ENCODE data around the gene DIP2C. TPM values are rescaled to one million over a fixed set of nuclear protein-coding genes. Genes with fewer than 3 reads are reported as not detected.
A peak's percentile ranks its signal among the peaks of the same experiment; 100 is the strongest.

DIP2C gene
- total RNA-seq, 4 donors from 2014 or later: 8.4 to 22.7 (median 16.8) TPM

- Histone ChIP-seq H3K27ac (no peak overlapping the region), H3K4me3 (no peak overlapping the region), H3K27me3 (no peaks in the 10 kb centered on the region), H3K36me3 (no peaks in the 10 kb centered on the region), H3K4me1 (peaks cover 0 to 5% (median 0%) of the 10 kb centered on the region in 4 donors), H3K9me3 (peaks cover 0 to 6% (median 0%) of the 10 kb centered on the region in 4 donors)
- TF ChIP-seq CTCF (IDR thresholded peaks at IDR 0.05) (no peak), POLR2A (IDR thresholded peaks at IDR 0.05) (no peak)
- no peak for DNase-seq
Observed at GRCh38 chr10:644943-645334, 44.5 kb downstream of the DIP2C start.

GRCh38 chr10:644076-644942 lies 45.2 kb downstream of the DIP2C start:
- H3K4me1 ChIP-seq: peaks cover 0 to 5% (median 0%) of the 10 kb centered on the region in 4 donors
- no peak for TF ChIP-seq POLR2A (IDR thresholded peaks at IDR 0.05)
- no peak for TF ChIP-seq CTCF (IDR thresholded peaks at IDR 0.05)
- no peak overlapping the region for H3K4me3 ChIP-seq
- peaks cover 0 to 6% (median 0%) of the 10 kb centered on the region in 4 donors for H3K9me3 ChIP-seq
- H3K36me3 ChIP-seq: no peaks in the 10 kb centered on the region
- DNase-seq: no peak
- no peaks in the 10 kb centered on the region for H3K27me3 ChIP-seq
- no peak overlapping the region for H3K27ac ChIP-seq

GRCh38 chr10:642186-642890 lies 47.1 kb downstream of the DIP2C start:
- no peak for TF ChIP-seq POLR2A (IDR thresholded peaks at IDR 0.05)
- peak in 2 of 6 experiments; percentile 1 to 32 for TF ChIP-seq CTCF (IDR thresholded peaks at IDR 0.05)
- Histone ChIP-seq H3K36me3 (no peaks in the 10 kb centered on the region), H3K27me3 (no peaks in the 10 kb centered on the region), H3K4me1 (peaks cover 0 to 5% (median 0%) of the 10 kb centered on the region in 4 donors), H3K27ac (peak overlapping the region in 1 of 4 donors; percentile 52), H3K9me3 (peaks cover 0 to 6% (median 0%) of the 10 kb centered on the region in 4 donors), H3K4me3 (no peak overlapping the region)
- peak in 2 of 3 donors; percentile 81 to 87 for DNase-seq

- no peak for DNase-seq
Observed at GRCh38 chr10:641149-642010, 48.1 kb downstream of the DIP2C start.

More at GRCh38 chr10:641149-642010, 48.1 kb downstream of the DIP2C start:
- TF ChIP-seq CTCF (IDR thresholded peaks at IDR 0.05): no peak
- no peak for TF ChIP-seq POLR2A (IDR thresholded peaks at IDR 0.05)
- peaks cover 0 to 6% (median 0%) of the 10 kb centered on the region in 4 donors for H3K9me3 ChIP-seq
- no peaks in the 10 kb centered on the region for H3K36me3 ChIP-seq
- no peak overlapping the region for H3K27ac ChIP-seq
- peaks cover 0 to 5% (median 0%) of the 10 kb centered on the region in 4 donors for H3K4me1 ChIP-seq
- H3K27me3 ChIP-seq: no peaks in the 10 kb centered on the region
- H3K4me3 ChIP-seq: no peak overlapping the region
